SJSA1 (cell line): Measurements from ENCODE around the gene XRCC6. TPM values are rescaled to one million over a fixed set of nuclear protein-coding genes. Genes with fewer than 3 reads are reported as not detected.
"Not testable (repeated sequence)": the region's sequence is repeated elsewhere in the genome, so short reads cannot be mapped to it uniquely, and the experiment has no call there.

ENCODE experiments used
- DNase-seq, 2 experiments: peaks; one replicate each; pipeline ENCODE4 v3.0.0-alpha.2; 2015 to 2020; ENCODE audit warnings: low spot score in 2 of 2, low read depth in 1 of 2
- H3K27ac ChIP-seq: fragments of 250-450 bp; sonication (Bioruptor Pico); 2 replicates; pipeline ENCODE4 v1.5.1; 2020; ENCODE audit warnings: mild to moderate bottlenecking, moderate library complexity
- H3K27me3 ChIP-seq: fragments of 250-450 bp; sonication (Bioruptor Pico); replicated peaks from 2 replicates; pipeline ENCODE4 v1.5.1; 2020; ENCODE audit warnings: mild to moderate bottlenecking, moderate library complexity
- H3K36me3 ChIP-seq: fragments of 250-450 bp; sonication (Bioruptor Pico); 2 replicates; pipeline ENCODE4 v1.5.1; 2020; ENCODE audit warnings: mild to moderate bottlenecking
- H3K4me1 ChIP-seq: fragments of 250-450 bp; sonication (Bioruptor Pico); replicated peaks from 2 replicates; pipeline ENCODE4 v1.6.1; 2021; ENCODE audit warnings: mild to moderate bottlenecking
- H3K4me3 ChIP-seq: fragments of 250-450 bp; sonication (Bioruptor Pico); 2 replicates; pipeline ENCODE4 v1.5.1; 2020; ENCODE audit warnings: mild to moderate bottlenecking
- H3K9me3 ChIP-seq: fragments of 250-450 bp; sonication (Bioruptor Pico); replicated peaks from 2 replicates; pipeline ENCODE4 v1.5.1; 2020; ENCODE audit warnings: mild to moderate bottlenecking
- total RNA-seq: library from RNA; depleted of rRNA; stranded (reverse); fragments of >200 nt; shearing (Covaris generic); gene quantifications from 2 replicates; pipeline ENCODE4 v1.2.3, GENCODE V29; 2014

The XRCC6 gene
- total RNA-seq, 1 experiment from 2014 or later = 624 TPM

DNA sequence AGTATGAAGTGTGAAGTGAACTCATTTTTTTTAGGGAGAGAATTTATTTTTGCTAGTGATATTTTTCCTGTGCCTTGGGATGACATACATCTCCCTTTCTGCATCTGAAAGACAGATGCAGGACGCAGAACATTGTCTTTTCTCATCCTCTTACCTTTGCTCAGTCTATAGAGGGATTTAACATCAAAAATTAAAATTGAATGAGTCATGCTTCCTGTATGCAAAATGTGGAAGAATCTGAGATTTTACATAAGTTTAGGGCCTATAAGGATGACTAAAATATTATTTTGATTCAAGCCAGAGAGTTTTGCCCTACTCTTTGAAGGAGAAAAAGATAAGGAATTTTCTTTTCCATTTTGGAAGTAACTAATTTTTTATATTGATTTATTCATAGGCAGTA, 27.3 kb downstream of the XRCC6 start:
- no peaks in the 10 kb centered on the region for H3K27me3 ChIP-seq
- no peak overlapping the region for H3K4me3 ChIP-seq
- H3K27ac ChIP-seq = no peak overlapping the region
- no peaks in the 10 kb centered on the region for H3K4me1 ChIP-seq
- no peak for DNase-seq
- no peaks in the 10 kb centered on the region for H3K9me3 ChIP-seq
- H3K36me3 ChIP-seq = peaks cover 87% of the 10 kb centered on the region

DNA sequence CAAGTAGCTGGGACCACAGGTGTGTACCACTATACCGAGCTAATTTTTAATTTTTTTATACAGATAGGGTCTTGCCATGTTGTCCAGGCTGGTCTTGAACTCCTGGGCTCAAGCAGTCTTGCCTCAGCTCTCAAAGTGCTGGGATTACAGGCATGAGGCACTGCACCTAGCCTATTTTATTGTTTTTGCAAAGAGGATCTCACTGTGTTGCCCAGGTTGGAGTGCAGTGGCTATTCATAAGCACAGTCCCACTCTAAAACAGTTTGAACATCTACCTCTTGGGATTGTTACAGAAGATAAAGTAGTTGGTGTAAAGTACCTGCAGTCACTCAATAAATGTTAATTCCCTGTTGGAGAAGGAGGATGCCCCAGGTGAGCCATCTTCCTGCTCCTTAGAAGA, 29.1 kb downstream of the XRCC6 start:
- Histone ChIP-seq H3K36me3 (peaks cover 92% of the 10 kb centered on the region), H3K4me1 (no peaks in the 10 kb centered on the region), H3K9me3 (no peaks in the 10 kb centered on the region), H3K4me3 (no peak overlapping the region), H3K27ac (no peak overlapping the region), H3K27me3 (no peaks in the 10 kb centered on the region)
- no peak for DNase-seq

DNA sequence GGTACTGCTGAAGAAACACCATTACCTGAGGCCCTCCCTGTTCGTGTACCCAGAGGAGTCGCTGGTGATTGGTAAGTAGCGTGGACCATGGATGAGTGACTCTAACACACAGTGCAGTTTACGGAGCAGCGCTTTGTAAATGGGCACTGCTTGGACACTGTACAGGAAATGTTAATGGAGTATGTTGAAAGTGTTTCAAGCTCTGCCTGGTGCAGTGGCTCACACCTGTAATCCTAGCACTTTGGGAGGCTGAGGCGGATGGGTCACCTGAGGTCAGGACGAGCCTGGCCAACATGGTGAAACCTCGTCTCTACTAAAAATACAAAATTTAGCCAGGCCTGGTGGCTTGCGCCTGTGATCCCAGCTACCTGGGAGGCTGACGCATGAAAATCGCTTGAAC, 29.7 kb downstream of the XRCC6 start:
- H3K4me1 ChIP-seq = no peaks in the 10 kb centered on the region
- no peaks in the 10 kb centered on the region for H3K27me3 ChIP-seq
- H3K36me3 ChIP-seq = peaks cover 92% of the 10 kb centered on the region
- no peaks in the 10 kb centered on the region for H3K9me3 ChIP-seq
- H3K27ac ChIP-seq = no peak overlapping the region
- H3K4me3 ChIP-seq = no peak overlapping the region
- no peak for DNase-seq

DNA sequence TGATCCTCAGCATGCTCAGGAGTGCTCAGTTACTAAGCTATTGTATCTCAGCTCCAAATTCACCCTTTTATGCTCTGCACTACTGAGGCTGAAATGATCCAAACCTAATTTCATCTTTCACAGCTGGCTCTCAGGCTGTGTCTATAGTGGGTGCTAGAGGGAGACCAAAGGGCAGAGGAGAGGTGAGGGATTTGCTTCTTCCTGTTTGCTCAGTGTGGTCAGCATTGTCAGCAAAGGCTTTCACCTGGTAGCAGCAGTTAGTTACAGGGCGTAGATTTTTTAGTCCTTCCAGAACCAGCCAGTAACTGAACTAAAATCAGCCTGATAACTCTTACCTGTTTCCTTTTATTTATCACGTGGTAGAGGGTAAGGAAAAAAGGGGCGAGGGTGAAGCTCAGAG, 33.2 kb downstream of the XRCC6 start:
- no peak overlapping the region for H3K27ac ChIP-seq
- H3K4me1 ChIP-seq = no peaks in the 10 kb centered on the region
- DNase-seq = no peak
- no peaks in the 10 kb centered on the region for H3K27me3 ChIP-seq
- H3K36me3 ChIP-seq = peaks cover 94% of the 10 kb centered on the region
- no peak overlapping the region for H3K4me3 ChIP-seq
- no peaks in the 10 kb centered on the region for H3K9me3 ChIP-seq

DNA sequence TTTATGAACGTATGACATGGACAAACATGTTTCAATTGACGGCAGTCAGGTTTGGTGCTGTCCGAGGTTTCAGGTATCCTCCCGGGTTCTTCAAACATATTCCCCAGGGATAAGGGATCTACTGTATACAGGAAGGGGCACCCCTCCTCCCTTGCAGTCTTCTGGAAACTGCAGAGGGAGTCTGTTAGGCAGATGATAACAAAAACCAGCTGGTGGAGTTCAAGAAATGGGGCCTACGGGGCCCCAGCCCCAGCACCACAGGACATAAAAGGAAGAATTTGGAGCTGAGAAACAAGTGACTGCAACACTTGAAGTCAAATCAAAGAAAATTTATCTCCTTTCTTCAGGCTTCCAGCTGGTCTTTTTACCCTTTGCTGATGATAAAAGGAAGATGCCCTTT, 35.5 kb downstream of the XRCC6 start:
- H3K4me1 ChIP-seq = no peaks in the 10 kb centered on the region
- H3K4me3 ChIP-seq = no peak overlapping the region
- H3K27me3 ChIP-seq = no peaks in the 10 kb centered on the region
- peaks cover 98% of the 10 kb centered on the region for H3K36me3 ChIP-seq
- no peak overlapping the region for H3K27ac ChIP-seq
- H3K9me3 ChIP-seq = no peaks in the 10 kb centered on the region
- DNase-seq = no peak

DNA sequence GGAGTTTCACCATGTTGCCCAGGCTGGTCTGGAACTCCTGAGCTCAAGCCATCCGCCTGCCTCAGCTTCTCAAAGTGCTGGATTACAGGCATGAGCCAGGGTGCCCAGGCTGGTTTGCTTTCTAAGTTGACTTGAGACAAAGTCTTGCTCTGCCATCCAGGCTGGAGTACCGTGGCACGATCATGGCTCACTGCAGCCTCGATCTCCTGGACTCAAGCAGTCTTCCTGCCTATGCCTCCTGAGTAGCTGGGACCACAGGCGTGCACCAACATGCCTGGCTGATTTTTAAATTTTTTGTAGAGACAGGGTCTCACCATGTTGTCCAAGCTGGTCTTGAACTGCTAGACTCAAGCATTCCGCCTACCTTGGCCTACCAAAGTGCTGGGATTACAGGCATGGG, 36.6 kb downstream of the XRCC6 start:
- Histone ChIP-seq H3K27ac (no peak overlapping the region), H3K9me3 (no peaks in the 10 kb centered on the region), H3K4me1 (no peaks in the 10 kb centered on the region), H3K27me3 (no peaks in the 10 kb centered on the region), H3K36me3 (peaks cover 98% of the 10 kb centered on the region), H3K4me3 (no peak overlapping the region)
- DNase-seq = no peak

DNA sequence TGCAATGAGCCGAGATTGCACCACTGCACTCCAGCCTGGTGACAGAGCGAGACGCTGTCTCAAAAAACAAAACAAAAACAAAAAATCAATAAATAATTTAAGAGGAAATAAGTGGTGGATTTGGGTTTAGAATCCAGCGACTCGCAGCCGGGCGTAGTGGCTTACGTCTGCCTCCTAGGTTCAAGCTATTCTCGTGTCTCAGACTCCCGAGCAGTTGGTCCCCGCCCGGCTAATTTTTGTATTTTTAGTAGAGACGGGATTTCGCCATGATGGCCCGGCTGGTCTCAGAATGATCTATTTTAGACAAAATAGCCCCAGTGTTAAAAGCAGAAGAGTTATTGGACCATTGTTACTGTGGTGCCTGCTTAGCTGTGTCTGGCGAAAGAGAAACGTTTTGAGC, 37.8 kb downstream of the XRCC6 start:
- peaks cover 98% of the 10 kb centered on the region for H3K36me3 ChIP-seq
- H3K9me3 ChIP-seq = no peaks in the 10 kb centered on the region
- no peak overlapping the region for H3K27ac ChIP-seq
- no peak overlapping the region for H3K4me3 ChIP-seq
- DNase-seq = no peak
- no peaks in the 10 kb centered on the region for H3K27me3 ChIP-seq
- H3K4me1 ChIP-seq = no peaks in the 10 kb centered on the region

DNA sequence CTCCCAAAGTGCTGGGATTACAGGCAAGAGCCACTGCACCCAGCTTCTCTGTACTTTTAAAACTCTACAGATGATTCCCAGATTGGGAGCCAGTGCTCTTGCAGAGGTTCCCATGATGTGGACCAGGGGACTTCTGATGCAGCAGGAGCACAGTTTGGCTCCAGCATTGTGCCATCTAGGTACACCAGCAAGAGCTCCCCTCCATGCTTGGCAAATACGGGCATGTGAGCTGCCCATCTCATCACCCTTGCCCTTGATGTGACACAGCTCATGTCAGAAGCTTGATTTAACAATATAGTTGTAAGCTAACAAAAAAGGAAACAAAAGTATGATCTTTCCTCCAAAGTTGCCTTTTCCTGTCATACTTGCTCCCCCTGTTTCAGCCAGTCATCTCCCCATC, 38.8 kb downstream of the XRCC6 start:
- no peak overlapping the region for H3K27ac ChIP-seq
- H3K27me3 ChIP-seq = no peaks in the 10 kb centered on the region
- DNase-seq = no peak
- no peak overlapping the region for H3K4me3 ChIP-seq
- H3K4me1 ChIP-seq = no peaks in the 10 kb centered on the region
- H3K36me3 ChIP-seq = peaks cover 97% of the 10 kb centered on the region
- no peaks in the 10 kb centered on the region for H3K9me3 ChIP-seq

DNA sequence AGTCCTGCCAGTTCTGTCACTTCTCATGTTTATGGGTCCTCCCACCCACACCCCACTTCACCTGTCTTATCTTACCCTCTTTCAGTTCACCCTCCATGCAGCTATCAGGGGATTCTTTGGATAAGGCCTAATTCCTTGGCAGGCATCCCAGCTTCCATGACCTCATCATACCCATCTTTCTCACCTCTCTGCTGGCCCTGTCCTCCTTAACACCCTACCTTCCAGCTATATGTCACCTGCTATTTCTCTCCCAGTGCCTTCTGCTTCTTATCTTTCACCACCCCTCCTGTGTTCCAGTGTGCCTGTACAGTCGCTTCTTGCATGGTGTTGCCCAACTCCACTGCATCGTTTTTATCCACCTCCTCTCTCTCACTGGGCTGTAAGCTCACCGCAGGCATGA, 39.3 kb downstream of the XRCC6 start:
- H3K27ac ChIP-seq = no peak overlapping the region
- no peak overlapping the region for H3K4me3 ChIP-seq
- peaks cover 97% of the 10 kb centered on the region for H3K36me3 ChIP-seq
- no peaks in the 10 kb centered on the region for H3K4me1 ChIP-seq
- no peak for DNase-seq
- no peaks in the 10 kb centered on the region for H3K27me3 ChIP-seq
- H3K9me3 ChIP-seq = no peaks in the 10 kb centered on the region

DNA sequence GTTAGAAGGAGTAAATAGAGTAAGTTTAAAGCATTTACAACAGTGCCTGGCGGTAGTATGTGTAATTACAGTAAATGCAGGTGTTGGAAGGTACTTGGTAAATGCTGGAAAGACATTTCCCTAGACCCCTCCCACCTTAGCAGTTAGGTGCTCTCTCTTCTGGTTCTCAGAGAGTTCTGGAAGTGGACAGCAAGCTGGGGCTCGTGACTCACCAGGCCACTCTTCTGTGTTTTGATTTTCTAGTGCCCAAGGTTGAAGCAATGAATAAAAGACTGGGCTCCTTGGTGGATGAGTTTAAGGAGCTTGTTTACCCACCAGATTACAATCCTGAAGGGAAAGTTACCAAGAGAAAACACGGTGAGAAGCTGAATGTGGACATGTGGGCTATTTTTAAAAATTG, 40.0 kb downstream of the XRCC6 start:
- Histone ChIP-seq H3K36me3 (peaks cover 93% of the 10 kb centered on the region), H3K27ac (no peak overlapping the region), H3K4me3 (no peak overlapping the region), H3K27me3 (no peaks in the 10 kb centered on the region), H3K9me3 (no peaks in the 10 kb centered on the region), H3K4me1 (no peaks in the 10 kb centered on the region)
- DNase-seq = no peak

DNA sequence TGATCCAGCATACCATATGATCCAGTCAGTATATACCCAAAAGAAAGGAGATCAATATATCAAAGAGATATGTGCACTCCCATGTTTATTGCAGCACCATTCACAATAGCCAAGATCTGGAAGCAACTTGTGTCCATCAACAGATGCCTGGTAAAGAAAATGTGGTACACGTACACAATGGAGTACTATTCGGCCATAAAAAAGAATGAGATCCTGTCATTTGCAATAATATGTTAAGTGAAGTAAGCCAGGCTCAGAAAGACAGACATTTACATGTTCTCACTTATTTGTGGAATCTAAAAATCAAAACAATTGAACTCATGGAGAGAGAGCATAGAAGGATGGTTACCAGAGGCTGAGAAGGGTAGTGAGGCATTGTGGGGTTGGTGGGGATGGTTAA, 40.6 kb downstream of the XRCC6 start:
- peaks cover 90% of the 10 kb centered on the region for H3K36me3 ChIP-seq
- no peaks in the 10 kb centered on the region for H3K27me3 ChIP-seq
- H3K9me3 ChIP-seq = no peaks in the 10 kb centered on the region

DNA sequence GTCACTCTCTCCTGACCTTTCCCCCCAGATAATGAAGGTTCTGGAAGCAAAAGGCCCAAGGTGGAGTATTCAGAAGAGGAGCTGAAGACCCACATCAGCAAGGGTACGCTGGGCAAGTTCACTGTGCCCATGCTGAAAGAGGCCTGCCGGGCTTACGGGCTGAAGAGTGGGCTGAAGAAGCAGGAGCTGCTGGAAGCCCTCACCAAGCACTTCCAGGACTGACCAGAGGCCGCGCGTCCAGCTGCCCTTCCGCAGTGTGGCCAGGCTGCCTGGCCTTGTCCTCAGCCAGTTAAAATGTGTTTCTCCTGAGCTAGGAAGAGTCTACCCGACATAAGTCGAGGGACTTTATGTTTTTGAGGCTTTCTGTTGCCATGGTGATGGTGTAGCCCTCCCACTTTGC, 42.5 kb downstream of the XRCC6 start:
- H3K4me1 ChIP-seq = peaks cover 24% of the 10 kb centered on the region
- H3K9me3 ChIP-seq, H3K27ac ChIP-seq, DNase-seq, H3K27me3 ChIP-seq, H3K4me3 ChIP-seq: not testable (repeated sequence)
- peaks cover 77% of the 10 kb centered on the region for H3K36me3 ChIP-seq

More for the DNA sequence above, 40.6 kb downstream of the XRCC6 start:
- no peak overlapping the region for H3K27ac ChIP-seq
- peaks cover 5% of the 10 kb centered on the region for H3K4me1 ChIP-seq
- H3K4me3 ChIP-seq = no peak overlapping the region
- DNase-seq = no peak

DNA sequence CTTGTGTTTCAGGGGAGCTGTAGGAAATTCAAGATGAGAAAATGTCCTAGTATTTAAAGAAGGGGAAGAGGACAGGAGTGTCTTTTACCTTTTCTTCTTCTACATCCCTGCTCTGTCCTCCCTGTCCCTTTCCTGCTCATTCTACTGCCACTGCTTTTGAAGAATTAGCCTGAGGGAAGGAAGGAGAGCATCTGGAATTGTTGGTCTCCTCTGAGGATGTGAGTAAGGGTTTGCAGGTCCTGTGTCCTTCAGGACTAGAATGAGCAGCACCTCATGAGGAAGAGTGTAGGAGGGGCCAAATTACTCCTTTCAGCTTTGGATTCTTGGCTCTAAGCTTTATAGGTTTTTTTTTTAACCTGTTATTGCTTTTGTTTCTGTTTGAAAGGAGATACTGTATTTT, 43.4 kb downstream of the XRCC6 start:
- Histone ChIP-seq H3K27ac (no peak overlapping the region), H3K36me3 (peaks cover 68% of the 10 kb centered on the region), H3K9me3 (no peaks in the 10 kb centered on the region), H3K27me3 (no peaks in the 10 kb centered on the region), H3K4me1 (peaks cover 31% of the 10 kb centered on the region), H3K4me3 (no peak overlapping the region)
- no peak for DNase-seq

DNA sequence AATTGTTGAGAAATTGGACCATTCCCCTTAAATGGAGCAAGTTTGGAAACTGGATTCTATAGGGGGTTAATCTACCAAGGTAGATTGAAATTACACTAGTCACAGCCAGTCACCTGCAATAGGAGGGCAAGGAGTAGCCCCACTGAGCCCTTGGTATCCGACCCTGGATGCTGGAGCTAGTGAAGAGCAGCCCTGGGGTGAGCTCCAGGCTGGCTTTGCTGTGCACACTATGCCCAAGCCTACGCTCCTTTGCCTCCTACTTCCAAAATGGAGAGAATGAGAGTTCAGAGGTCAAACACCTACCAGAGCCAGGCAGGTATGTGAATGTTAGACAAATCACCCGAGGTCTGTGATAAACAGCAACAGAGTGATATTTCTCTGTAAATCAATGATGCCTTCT, 43.9 kb downstream of the XRCC6 start:
- peaks cover 36% of the 10 kb centered on the region for H3K4me1 ChIP-seq
- H3K4me3 ChIP-seq = no peak overlapping the region
- no peak for DNase-seq
- peaks cover 63% of the 10 kb centered on the region for H3K36me3 ChIP-seq
- H3K27me3 ChIP-seq = no peaks in the 10 kb centered on the region
- H3K9me3 ChIP-seq = no peaks in the 10 kb centered on the region
- H3K27ac ChIP-seq = no peak overlapping the region
